H9 (cell line): ENCODE data around the gene IL1A. TPM values are rescaled to one million over a fixed set of nuclear protein-coding genes. Genes with fewer than 3 reads are reported as not detected.

ENCODE experiments used
- DNase-seq: peaks from one replicate; pipeline ENCODE4 v3.0.0-alpha.2; 2017
- H2AFZ ChIP-seq: one replicate; pipeline ENCODE4 v1.6.1; 2013; ENCODE audit warnings: mild to moderate bottlenecking, low read length, control low read depth, moderate library complexity
- H2AK5ac ChIP-seq: 2 replicates; pipeline ENCODE4 v1.6.1; 2013; ENCODE audit warnings: low read length, control low read depth, mixed read lengths; ENCODE audit not compliant: insufficient read length
- H2BK120ac ChIP-seq: one replicate; pipeline ENCODE4 v1.6.1; 2013; ENCODE audit warnings: low read depth, mild to moderate bottlenecking, low read length, control low read depth, inconsistent platforms; ENCODE audit not compliant: poor library complexity, severe bottlenecking
- H2BK12ac ChIP-seq: 2 replicates; pipeline ENCODE4 v1.6.1; 2013; ENCODE audit warnings: low read length, control low read depth, mixed read lengths, low read depth; ENCODE audit not compliant: insufficient read length
- H2BK15ac ChIP-seq: 2 replicates; pipeline ENCODE4 v1.6.1; 2013; ENCODE audit warnings: low read depth, low read length, control low read depth
- H2BK20ac ChIP-seq: one replicate; pipeline ENCODE4 v1.6.1; 2013; ENCODE audit warnings: low read depth, mild to moderate bottlenecking, low read length, control low read depth, inconsistent platforms; ENCODE audit not compliant: poor library complexity, severe bottlenecking
- H2BK5ac ChIP-seq: 2 replicates; pipeline ENCODE4 v1.6.1; 2013; ENCODE audit warnings: low read length, control low read depth, mixed read lengths; ENCODE audit not compliant: insufficient read length
- H3K14ac ChIP-seq: 2 replicates; pipeline ENCODE4 v1.6.1; 2013; ENCODE audit warnings: low read length, control low read depth; ENCODE audit not compliant: insufficient read depth
- H3K18ac ChIP-seq: 2 replicates; pipeline ENCODE4 v1.6.1; 2013; ENCODE audit warnings: low read depth, mild to moderate bottlenecking, mixed read lengths, low read length, control low read depth; ENCODE audit not compliant: insufficient read length
- H3K23ac ChIP-seq: 2 replicates; pipeline ENCODE4 v1.6.1; 2013; ENCODE audit warnings: low read length, control low read depth, mixed read lengths, low read depth; ENCODE audit not compliant: insufficient read length
- H3K23me2 ChIP-seq: 2 replicates; pipeline ENCODE4 v1.6.1; 2013; ENCODE audit warnings: low read depth, mild to moderate bottlenecking, mixed read lengths, low read length, control low read depth; ENCODE audit not compliant: insufficient read length, poor library complexity, severe bottlenecking
- H3K27ac ChIP-seq: 2 replicates; pipeline ENCODE4 v1.5.1; 2013; ENCODE audit warnings: low read length, control low read depth, mixed read lengths, low read depth; ENCODE audit not compliant: insufficient read length
- H3K27me3 ChIP-seq: 2 replicates; pipeline ENCODE4 v1.6.1; 2013; ENCODE audit warnings: low read length, control low read depth, inconsistent platforms; ENCODE audit not compliant: insufficient read depth
- H3K4ac ChIP-seq: 2 replicates; pipeline ENCODE4 v1.6.1; 2013; ENCODE audit warnings: low read depth, mild to moderate bottlenecking, control low read depth, inconsistent platforms, low read length, moderate library complexity
- H3K4me1 ChIP-seq: 2 replicates; pipeline ENCODE4 v1.6.1; 2013; ENCODE audit warnings: low read length, control low read depth, inconsistent platforms; ENCODE audit not compliant: insufficient read depth
- H3K4me2 ChIP-seq: 2 replicates; pipeline ENCODE4 v1.6.1; 2013; ENCODE audit warnings: low read length, control low read depth, mixed read lengths; ENCODE audit not compliant: insufficient read length, insufficient read depth
- H3K56ac ChIP-seq: 2 replicates; pipeline ENCODE4 v1.6.1; 2013; ENCODE audit warnings: low read depth, mild to moderate bottlenecking, mixed read lengths, low read length, control low read depth; ENCODE audit not compliant: insufficient read length
- H3K79me1 ChIP-seq: 2 replicates; pipeline ENCODE4 v1.6.1; 2013; ENCODE audit warnings: low read depth, mild to moderate bottlenecking, moderate library complexity, low read length, control low read depth, inconsistent platforms; ENCODE audit not compliant: insufficient read depth, poor library complexity, severe bottlenecking
- H3K79me2 ChIP-seq: 2 replicates; pipeline ENCODE4 v1.6.1; 2013; ENCODE audit warnings: low read length, control low read depth, inconsistent platforms; ENCODE audit not compliant: insufficient read depth
- H3K9ac ChIP-seq: 2 replicates; pipeline ENCODE4 v1.6.1; 2013; ENCODE audit warnings: low read length, control low read depth, mixed read lengths; ENCODE audit not compliant: insufficient read length; ENCODE audit errors: extremely low read depth
- H3K9me3 ChIP-seq: one replicate; pipeline ENCODE4 v1.6.1; 2013; ENCODE audit warnings: low read depth, low read length, inconsistent platforms; ENCODE audit not compliant: control insufficient read depth
- H3T11ph ChIP-seq: one replicate; pipeline ENCODE4 v1.6.1; 2013; ENCODE audit warnings: mild to moderate bottlenecking, low read length, control low read depth, inconsistent platforms
- H4K20me1 ChIP-seq: one replicate; pipeline ENCODE4 v1.6.1; 2013; ENCODE audit not compliant: control insufficient read depth, insufficient read length, insufficient read depth
- H4K5ac ChIP-seq: 2 replicates; pipeline ENCODE4 v1.6.1; 2013; ENCODE audit warnings: low read depth, mild to moderate bottlenecking, mixed read lengths, low read length, control low read depth; ENCODE audit not compliant: insufficient read length
- H4K8ac ChIP-seq: replicated peaks from 2 replicates; pipeline ENCODE4 v1.6.1; 2013; ENCODE audit warnings: low read length, control low read depth, mixed read lengths, low read depth; ENCODE audit not compliant: insufficient read length
- H4K91ac ChIP-seq: 2 replicates; pipeline ENCODE4 v1.6.1; 2013; ENCODE audit warnings: low read depth, mild to moderate bottlenecking, moderate library complexity, mixed read lengths, low read length, control low read depth; ENCODE audit not compliant: insufficient read length
- H3K27ac Mint-ChIP-seq, 3 experiments: 2 replicates in 2 of 3; 3 replicates in 1 of 3; pipeline ENCODE4 v1.8.0; 2020 to 2021; ENCODE audit warnings: mixed read lengths in 3 of 3, mild to moderate bottlenecking in 1 of 3, moderate library complexity in 1 of 3
- H3K27me3 Mint-ChIP-seq: 2 replicates; pipeline ENCODE4 v1.8.0; 2021; ENCODE audit warnings: low read depth, mild to moderate bottlenecking, moderate library complexity, mixed read lengths
- H3K36me3 Mint-ChIP-seq, 3 experiments: 2 replicates in 2 of 3; 3 replicates in 1 of 3; pipeline ENCODE4 v1.8.0; 2020 to 2021; ENCODE audit warnings: low read depth in 3 of 3, mixed read lengths in 3 of 3; ENCODE audit not compliant: insufficient read depth in 1 of 3
- H3K4me1 Mint-ChIP-seq, 2 experiments: 2 replicates each; pipeline ENCODE4 v1.8.0; 2020; ENCODE audit warnings: mixed read lengths in 2 of 2
- H3K4me3 Mint-ChIP-seq, 2 experiments: 2 replicates in 1 of 2; 3 replicates in 1 of 2; pipeline ENCODE4 v1.8.0; 2020 to 2021; ENCODE audit warnings: mild to moderate bottlenecking in 2 of 2, mixed read lengths in 2 of 2, moderate library complexity in 1 of 2
- H3K9me3 Mint-ChIP-seq, 2 experiments: 2 replicates in 1 of 2; 3 replicates in 1 of 2; pipeline ENCODE4 v1.8.0; 2020; ENCODE audit warnings: mild to moderate bottlenecking in 2 of 2, mixed read lengths in 2 of 2, moderate library complexity in 1 of 2
- WGBS: extraction: QIAGEN DNeasy Blood & Tissue Kit; methylation state at CpG from one replicate; pipeline ENCODE4 v1.1.7; 2013; ENCODE audit warnings: missing lambda C conversion rate, low lambda C conversion rate, mixed read lengths; ENCODE audit not compliant: insufficient read length; ENCODE audit errors: extremely low coverage; 5-methylcytosine and 5-hydroxymethylcytosine counted together
- total RNA-seq: library from RNA; stranded (reverse); gene quantifications from 2 replicates; pipeline ENCODE4 v1.2.1, GENCODE V29; 2021
- TF ChIP-seq, protein P1 (sequence below): fragments of 200-600 bp; sonication (generic); conservative IDR thresholded peaks from 3 replicates; pipeline ENCODE4 v1.8.0; 2021; ENCODE audit warnings: antibody characterized with exemption, mild to moderate bottlenecking

The IL1A gene
- total RNA-seq, 1 experiment from 2014 or later: 0.35 TPM

DNA sequence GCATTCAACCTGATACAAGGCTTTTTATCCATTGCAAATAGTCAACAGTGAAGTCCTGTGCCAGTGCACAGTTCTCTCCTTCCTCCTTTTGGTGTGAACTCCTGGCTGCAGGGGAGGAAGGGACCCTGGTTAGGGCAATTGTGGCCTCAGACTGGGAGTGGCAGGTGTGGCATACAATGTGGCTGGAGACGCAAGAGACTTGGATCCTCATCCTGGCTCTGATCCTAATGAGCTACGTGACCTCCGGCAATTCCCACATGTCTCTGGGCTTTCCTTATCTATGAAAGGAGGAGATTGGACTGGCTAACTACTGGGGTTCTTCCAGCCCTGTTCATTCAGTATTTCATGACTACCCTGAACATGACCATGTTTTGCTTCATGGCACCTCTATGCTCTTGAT, 10.5 kb upstream of the IL1A start:
- no peak overlapping the region for H2AK5ac ChIP-seq
- H2AFZ ChIP-seq: no peak overlapping the region
- H3K36me3 Mint-ChIP-seq: peaks cover 1 to 11% (median 3%) of the 10 kb centered on the region in 3 experiments; a peak in 4 of 7 replicates
- H4K8ac ChIP-seq: no peak overlapping the region
- no peak overlapping the region for H3K14ac ChIP-seq
- H3K23ac ChIP-seq: no peak overlapping the region
- H3K27ac Mint-ChIP-seq: no peak overlapping the region; a peak in 1 of 7 replicates
- no peak overlapping the region for H3K18ac ChIP-seq
- no peaks in the 10 kb centered on the region for H3K79me2 ChIP-seq
- no peak overlapping the region for H3K4me3 Mint-ChIP-seq
- no peaks in the 10 kb centered on the region for H3K23me2 ChIP-seq
- no peak overlapping the region for H2BK20ac ChIP-seq
- no peak overlapping the region for H3K9ac ChIP-seq
- no peaks in the 10 kb centered on the region for H3K79me1 ChIP-seq
- no peak overlapping the region for H2BK120ac ChIP-seq
- H3K27ac ChIP-seq: no peak overlapping the region
- peaks cover 10 to 19% of the 10 kb centered on the region in 2 experiments; a peak in 4 of 5 replicates for H3K9me3 Mint-ChIP-seq
- H2BK15ac ChIP-seq: no peak overlapping the region
- no peak for DNase-seq
- H3K56ac ChIP-seq: no peak overlapping the region
- WGBS: no CpG with 5 or more reads among the region's 3 CpGs
- H3K4me2 ChIP-seq: no peak overlapping the region
- no peaks in the 10 kb centered on the region for H3K27me3 Mint-ChIP-seq
- no peak overlapping the region for H3K4ac ChIP-seq
- no peak overlapping the region for H3T11ph ChIP-seq
- no peak overlapping the region for H2BK12ac ChIP-seq
- no peaks in the 10 kb centered on the region for H3K9me3 ChIP-seq
- H4K20me1 ChIP-seq: no peaks in the 10 kb centered on the region
- H3K27me3 ChIP-seq: no peaks in the 10 kb centered on the region
- no peaks in the 10 kb centered on the region for H3K4me1 ChIP-seq
- H2BK5ac ChIP-seq: no peak overlapping the region
- TF ChIP-seq, protein P1, sequence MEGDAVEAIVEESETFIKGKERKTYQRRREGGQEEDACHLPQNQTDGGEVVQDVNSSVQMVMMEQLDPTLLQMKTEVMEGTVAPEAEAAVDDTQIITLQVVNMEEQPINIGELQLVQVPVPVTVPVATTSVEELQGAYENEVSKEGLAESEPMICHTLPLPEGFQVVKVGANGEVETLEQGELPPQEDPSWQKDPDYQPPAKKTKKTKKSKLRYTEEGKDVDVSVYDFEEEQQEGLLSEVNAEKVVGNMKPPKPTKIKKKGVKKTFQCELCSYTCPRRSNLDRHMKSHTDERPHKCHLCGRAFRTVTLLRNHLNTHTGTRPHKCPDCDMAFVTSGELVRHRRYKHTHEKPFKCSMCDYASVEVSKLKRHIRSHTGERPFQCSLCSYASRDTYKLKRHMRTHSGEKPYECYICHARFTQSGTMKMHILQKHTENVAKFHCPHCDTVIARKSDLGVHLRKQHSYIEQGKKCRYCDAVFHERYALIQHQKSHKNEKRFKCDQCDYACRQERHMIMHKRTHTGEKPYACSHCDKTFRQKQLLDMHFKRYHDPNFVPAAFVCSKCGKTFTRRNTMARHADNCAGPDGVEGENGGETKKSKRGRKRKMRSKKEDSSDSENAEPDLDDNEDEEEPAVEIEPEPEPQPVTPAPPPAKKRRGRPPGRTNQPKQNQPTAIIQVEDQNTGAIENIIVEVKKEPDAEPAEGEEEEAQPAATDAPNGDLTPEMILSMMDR: no peak
- H4K91ac ChIP-seq: no peak overlapping the region
- peaks cover 30 to 54% of the 10 kb centered on the region in 2 experiments for H3K4me1 Mint-ChIP-seq
- H4K5ac ChIP-seq: no peak overlapping the region
